Measurements from ENCODE around the gene GABRP.

GABRP gene

DNA sequence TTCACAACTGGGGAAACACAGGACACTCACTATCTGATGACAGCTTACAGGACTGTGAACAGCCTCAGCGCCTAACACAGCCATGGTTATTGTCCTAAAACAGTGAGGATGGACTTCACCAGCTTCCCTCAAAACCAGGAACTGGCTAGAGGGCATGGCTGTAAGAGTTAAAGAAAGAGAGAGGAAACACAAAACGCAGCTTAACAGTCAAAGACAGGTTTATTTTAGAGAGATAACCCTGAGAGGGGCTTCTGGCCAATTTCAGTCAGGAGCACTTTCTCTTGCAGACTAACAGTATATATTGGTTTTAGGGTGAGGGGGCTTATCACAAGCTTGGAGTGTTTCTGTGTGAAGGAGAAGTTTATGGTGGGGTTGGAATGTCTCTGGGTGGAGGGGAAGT lies 42.6 kb downstream of the GABRP start (continued):
- no peak for TF ChIP-seq PRDM1 (tag by site-specific recombination; IDR thresholded peaks at IDR 0.05)
- TF ChIP-seq TRIM28 (IDR thresholded peaks at IDR 0.05; ENCODE audit: borderline replicate concordance, low read length): peak; percentile 86; the same call in 1 of the 2 replicates
- no peak for TF ChIP-seq KLF7 (tag by site-specific recombination; IDR thresholded peaks at IDR 0.05; ENCODE audit: borderline replicate concordance)
- TF ChIP-seq, protein P1, sequence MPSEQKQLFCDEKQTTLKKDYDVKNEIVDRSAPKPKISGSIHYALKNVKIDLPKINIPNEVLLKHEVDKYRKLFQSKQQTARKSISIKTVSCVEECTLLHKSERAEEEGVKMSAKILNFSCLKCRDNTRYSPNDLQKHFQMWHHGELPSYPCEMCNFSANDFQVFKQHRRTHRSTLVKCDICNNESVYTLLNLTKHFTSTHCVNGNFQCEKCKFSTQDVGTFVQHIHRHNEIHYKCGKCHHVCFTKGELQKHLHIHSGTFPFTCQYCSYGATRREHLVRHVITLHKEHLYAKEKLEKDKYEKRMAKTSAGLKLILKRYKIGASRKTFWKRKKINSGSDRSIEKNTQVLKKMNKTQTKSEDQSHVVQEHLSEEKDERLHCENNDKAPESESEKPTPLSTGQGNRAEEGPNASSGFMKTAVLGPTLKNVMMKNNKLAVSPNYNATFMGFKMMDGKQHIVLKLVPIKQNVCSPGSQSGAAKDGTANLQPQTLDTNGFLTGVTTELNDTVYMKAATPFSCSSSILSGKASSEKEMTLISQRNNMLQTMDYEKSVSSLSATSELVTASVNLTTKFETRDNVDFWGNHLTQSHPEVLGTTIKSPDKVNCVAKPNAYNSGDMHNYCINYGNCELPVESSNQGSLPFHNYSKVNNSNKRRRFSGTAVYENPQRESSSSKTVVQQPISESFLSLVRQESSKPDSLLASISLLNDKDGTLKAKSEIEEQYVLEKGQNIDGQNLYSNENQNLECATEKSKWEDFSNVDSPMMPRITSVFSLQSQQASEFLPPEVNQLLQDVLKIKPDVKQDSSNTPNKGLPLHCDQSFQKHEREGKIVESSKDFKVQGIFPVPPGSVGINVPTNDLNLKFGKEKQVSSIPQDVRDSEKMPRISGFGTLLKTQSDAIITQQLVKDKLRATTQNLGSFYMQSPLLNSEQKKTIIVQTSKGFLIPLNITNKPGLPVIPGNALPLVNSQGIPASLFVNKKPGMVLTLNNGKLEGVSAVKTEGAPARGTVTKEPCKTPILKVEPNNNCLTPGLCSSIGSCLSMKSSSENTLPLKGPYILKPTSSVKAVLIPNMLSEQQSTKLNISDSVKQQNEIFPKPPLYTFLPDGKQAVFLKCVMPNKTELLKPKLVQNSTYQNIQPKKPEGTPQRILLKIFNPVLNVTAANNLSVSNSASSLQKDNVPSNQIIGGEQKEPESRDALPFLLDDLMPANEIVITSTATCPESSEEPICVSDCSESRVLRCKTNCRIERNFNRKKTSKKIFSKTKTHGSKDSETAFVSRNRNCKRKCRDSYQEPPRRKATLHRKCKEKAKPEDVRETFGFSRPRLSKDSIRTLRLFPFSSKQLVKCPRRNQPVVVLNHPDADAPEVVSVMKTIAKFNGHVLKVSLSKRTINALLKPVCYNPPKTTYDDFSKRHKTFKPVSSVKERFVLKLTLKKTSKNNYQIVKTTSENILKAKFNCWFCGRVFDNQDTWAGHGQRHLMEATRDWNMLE (tag by site-specific recombination; conservative IDR thresholded peaks at IDR 0.05; ENCODE audit: low read depth): no peak
- no peak for TF ChIP-seq ZNF791 (tag by site-specific recombination; IDR thresholded peaks at IDR 0.05)
- TF ChIP-seq, protein P2, sequence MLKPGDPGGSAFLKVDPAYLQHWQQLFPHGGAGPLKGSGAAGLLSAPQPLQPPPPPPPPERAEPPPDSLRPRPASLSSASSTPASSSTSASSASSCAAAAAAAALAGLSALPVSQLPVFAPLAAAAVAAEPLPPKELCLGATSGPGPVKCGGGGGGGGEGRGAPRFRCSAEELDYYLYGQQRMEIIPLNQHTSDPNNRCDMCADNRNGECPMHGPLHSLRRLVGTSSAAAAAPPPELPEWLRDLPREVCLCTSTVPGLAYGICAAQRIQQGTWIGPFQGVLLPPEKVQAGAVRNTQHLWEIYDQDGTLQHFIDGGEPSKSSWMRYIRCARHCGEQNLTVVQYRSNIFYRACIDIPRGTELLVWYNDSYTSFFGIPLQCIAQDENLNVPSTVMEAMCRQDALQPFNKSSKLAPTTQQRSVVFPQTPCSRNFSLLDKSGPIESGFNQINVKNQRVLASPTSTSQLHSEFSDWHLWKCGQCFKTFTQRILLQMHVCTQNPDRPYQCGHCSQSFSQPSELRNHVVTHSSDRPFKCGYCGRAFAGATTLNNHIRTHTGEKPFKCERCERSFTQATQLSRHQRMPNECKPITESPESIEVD (tag by site-specific recombination; IDR thresholded peaks at IDR 0.05): no peak
- no peak for TF ChIP-seq SP2 (tag by site-specific recombination; IDR thresholded peaks at IDR 0.05)
- TF ChIP-seq, protein P3, sequence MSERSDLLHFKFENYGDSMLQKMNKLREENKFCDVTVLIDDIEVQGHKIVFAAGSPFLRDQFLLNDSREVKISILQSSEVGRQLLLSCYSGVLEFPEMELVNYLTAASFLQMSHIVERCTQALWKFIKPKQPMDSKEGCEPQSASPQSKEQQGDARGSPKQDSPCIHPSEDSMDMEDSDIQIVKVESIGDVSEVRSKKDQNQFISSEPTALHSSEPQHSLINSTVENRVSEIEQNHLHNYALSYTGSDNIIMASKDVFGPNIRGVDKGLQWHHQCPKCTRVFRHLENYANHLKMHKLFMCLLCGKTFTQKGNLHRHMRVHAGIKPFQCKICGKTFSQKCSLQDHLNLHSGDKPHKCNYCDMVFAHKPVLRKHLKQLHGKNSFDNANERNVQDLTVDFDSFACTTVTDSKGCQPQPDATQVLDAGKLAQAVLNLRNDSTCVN (tag by site-specific recombination; optimal IDR thresholded peaks at IDR 0.05): no peak

DNA sequence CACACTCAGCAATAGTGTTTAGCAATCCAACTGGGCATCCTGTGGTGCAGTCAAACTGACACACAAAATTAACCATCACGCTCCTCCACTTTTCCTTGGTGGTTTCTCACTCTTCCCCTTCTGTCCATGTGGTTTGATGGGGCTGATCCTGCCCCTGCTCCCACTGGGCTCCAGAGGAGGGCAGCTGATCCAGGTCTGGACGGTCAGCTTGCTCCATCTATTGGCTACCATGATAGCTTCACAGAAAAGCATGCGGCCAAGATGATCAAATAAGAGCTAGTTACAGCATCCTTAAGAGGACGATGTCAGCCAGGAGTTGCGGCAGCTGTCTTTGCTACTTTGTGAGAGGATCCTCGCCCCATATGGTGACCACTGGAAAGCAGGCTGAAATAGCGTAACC lies 48.7 kb downstream of the GABRP start:
- Histone ChIP-seq H3K4me1 (ENCODE audit: control insufficient read depth, insufficient read depth, low read length) (no peaks in the 10 kb centered on the region), H3K4me3 (ENCODE audit: low read depth, low read length) (no peak overlapping the region), H3K27ac (ENCODE audit: extremely low read depth, low read depth, low read length) (no peak overlapping the region), H3K36me3 (ENCODE audit: control insufficient read depth in 2 of 2, insufficient read depth in 1 of 2, low read length in 2 of 2) (no peaks in the 10 kb centered on the region), H3K9me3 (ENCODE audit: control insufficient read depth, insufficient read depth, low read depth, low read length) (no peaks in the 10 kb centered on the region)
- ChIA-PET CTCF (interaction anchor here (0.6 kb wide), 2 partner anchors 188 to 412 kb away, joined by 3 to 4 read pairs; no protein-coding TSS in a partner anchor), POLR2A (no interaction called here)
- TF ChIP-seq, protein P4, sequence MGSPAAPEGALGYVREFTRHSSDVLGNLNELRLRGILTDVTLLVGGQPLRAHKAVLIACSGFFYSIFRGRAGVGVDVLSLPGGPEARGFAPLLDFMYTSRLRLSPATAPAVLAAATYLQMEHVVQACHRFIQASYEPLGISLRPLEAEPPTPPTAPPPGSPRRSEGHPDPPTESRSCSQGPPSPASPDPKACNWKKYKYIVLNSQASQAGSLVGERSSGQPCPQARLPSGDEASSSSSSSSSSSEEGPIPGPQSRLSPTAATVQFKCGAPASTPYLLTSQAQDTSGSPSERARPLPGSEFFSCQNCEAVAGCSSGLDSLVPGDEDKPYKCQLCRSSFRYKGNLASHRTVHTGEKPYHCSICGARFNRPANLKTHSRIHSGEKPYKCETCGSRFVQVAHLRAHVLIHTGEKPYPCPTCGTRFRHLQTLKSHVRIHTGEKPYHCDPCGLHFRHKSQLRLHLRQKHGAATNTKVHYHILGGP (tag by site-specific recombination; IDR thresholded peaks at IDR 0.05): no peak
- no peak for TF ChIP-seq ZNF404 (tag by site-specific recombination; IDR thresholded peaks at IDR 0.05)
- TF ChIP-seq, protein P5, sequence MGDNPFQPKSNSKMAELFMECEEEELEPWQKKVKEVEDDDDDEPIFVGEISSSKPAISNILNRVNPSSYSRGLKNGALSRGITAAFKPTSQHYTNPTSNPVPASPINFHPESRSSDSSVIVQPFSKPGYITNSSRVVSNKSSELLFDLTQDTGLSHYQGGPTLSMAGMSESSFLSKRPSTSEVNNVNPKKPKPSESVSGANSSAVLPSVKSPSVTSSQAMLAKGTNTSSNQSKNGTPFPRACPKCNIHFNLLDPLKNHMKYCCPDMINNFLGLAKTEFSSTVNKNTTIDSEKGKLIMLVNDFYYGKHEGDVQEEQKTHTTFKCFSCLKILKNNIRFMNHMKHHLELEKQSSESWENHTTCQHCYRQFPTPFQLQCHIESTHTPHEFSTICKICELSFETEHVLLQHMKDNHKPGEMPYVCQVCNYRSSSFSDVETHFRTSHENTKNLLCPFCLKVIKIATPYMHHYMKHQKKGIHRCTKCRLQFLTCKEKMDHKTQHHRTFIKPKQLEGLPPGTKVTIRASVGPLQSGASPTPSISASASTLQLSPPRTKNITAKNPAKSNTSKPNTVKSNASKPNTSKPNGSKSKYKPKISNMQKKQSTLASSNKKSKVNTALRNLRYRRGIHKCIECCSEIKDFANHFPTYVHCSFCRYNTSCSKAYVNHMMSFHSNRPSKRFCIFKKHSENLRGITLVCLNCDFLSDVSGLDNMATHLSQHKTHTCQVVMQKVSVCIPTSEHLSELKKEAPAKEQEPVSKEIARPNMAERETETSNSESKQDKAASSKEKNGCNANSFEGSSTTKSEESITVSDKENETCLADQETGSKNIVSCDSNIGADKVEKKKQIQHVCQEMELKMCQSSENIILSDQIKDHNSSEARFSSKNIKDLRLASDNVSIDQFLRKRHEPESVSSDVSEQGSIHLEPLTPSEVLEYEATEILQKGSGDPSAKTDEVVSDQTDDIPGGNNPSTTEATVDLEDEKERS (tag by site-specific recombination; IDR thresholded peaks at IDR 0.05): no peak
- TF ChIP-seq ZNF266 (tag by site-specific recombination; IDR thresholded peaks at IDR 0.05; ENCODE audit: low read depth): no peak
- no peak for TF ChIP-seq ZNF561 (tag by site-specific recombination; IDR thresholded peaks at IDR 0.05; ENCODE audit: borderline replicate concordance)
- no peak for TF ChIP-seq KLF7 (tag by site-specific recombination; IDR thresholded peaks at IDR 0.05; ENCODE audit: borderline replicate concordance)

Data from HEK293 (cell line).